DMS 273 (cell line): ENCODE measurements around the gene SRM.
"Not testable (repeated sequence)": the region's sequence is repeated elsewhere in the genome, so short reads cannot be mapped to it uniquely, and the experiment has no call there.

ENCODE experiments used
- DNase-seq: peaks from one replicate; lab custom pipeline; 2025; ENCODE audit not compliant: unreplicated experiment; lab: John Stamatoyannopoulos, UW

The SRM gene

DNA sequence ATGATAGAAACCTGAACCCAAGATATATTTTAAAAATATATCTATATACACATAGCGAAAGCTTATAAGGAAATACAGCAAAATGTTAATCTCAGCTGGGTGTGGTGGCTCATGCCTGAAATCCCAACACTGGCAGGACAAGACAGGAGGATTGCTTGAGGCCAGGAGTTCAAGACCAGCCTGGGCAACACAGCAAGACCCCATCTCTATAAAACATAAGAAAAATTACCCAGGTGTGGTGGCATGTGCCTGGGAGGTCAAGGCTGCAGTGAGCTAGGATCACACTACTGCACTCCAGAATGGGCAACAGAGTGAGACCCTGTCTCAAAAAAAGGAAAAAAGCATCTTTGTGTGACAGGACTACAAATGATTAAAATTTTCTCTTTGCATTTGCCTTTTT lies 6.0 kb upstream of the SRM start:
- DNase-seq = no peak

DNA sequence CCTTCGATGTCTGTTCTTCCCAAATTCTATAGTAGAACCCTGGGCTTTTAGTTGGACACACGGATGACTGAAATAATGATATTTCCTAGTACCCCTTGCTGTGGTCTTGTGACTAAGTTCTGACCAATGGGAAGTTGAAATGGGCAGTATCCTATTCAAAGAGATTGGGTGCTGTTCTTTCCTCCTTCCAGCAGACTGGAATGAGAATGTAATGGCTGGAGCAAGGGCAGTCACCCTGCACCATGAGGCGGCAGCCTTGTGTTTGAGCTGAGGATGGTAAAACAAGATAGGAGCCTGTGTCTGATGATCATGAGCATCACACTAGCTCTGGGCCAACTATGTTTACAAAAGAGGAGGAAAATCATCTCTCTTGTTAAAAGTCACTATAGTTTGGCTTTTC lies 5.1 kb upstream of the SRM start:
- DNase-seq = no peak

GRCh38 chr1:11063937-11064537 lies 4.2 kb upstream of the SRM start:
- DNase-seq = peak; percentile 59

DNA sequence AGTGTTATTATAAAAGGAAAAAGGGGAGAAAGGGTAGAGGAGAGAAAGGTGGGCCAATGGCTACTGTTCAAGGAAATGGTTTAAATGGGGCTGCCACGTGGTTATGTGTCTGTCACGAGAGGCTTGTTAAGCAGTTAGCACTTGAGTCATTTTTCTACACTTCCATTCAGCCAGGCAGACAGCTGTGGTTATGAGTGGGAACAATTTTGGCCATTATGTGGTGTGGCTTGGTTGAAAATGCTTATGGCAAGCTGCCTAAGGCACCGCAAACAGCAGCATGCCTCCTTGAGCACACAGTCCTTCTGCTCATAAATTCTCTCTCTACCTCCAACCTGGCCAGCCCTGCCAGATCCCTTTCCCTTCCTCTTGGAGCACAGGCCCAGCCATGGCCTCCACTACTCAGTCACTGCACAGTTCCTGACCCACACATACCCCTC lies 3.2 kb upstream of the SRM start:
- DNase-seq = peak; percentile 60

- no peak for DNase-seq
Measured at GRCh38 chr1:11061652-11062365, 2.0 kb upstream of the SRM start.

GRCh38 chr1:11059155-11059967 lies 457 bp downstream of the SRM start:
- DNase-seq = peak; percentile 68

DNA sequence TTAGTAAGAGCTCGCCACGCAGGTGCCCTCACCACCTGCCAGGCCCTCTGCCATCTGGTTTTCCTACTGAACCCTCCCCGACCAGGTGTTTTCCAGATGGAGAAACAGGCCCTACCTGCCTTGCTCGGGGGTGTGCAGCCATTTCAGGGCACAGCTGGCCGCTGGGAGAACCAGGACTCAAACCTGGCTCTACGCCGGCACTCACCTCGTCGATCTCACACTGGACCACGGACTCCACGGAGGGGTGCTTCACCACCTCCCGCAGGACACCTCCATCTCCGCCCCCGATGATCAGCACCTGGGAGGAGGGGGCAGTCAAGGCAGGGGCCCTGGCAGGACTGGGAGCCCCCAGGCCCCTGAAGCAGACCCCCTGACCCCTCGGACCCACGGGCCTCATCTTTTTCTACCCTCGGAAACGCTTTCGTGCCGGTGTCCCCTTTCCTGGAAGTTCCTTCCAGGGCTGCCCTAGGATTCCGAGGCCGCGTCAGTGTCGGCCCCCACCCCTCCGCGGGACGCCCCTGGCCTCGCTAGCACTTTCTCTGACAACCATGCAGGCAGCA lies 1.1 kb downstream of the SRM start:
- peak; percentile 57 for DNase-seq

DNA sequence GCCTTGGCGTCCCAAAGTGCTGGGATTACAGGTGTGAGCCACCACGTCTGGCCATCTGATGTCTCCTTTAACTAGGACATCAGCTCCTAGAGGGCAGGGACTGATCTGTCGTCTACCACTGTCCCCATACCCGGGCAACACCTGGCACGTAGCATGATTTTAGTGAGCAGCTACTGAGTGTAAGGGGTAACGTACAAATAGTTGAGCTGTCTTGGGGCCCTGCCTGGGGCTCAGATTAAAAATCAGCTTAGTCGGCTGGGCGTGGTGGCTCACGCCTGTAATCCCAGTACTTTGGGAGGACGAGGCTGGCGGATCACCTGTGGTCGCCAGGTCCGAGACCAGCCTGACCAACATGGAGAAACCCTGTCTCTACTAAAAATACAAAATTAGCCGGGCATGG lies 1.8 kb downstream of the SRM start:
- no peak for DNase-seq

GRCh38 chr1:11057477-11057876 lies 2.3 kb downstream of the SRM start:
- no peak for DNase-seq

DNA sequence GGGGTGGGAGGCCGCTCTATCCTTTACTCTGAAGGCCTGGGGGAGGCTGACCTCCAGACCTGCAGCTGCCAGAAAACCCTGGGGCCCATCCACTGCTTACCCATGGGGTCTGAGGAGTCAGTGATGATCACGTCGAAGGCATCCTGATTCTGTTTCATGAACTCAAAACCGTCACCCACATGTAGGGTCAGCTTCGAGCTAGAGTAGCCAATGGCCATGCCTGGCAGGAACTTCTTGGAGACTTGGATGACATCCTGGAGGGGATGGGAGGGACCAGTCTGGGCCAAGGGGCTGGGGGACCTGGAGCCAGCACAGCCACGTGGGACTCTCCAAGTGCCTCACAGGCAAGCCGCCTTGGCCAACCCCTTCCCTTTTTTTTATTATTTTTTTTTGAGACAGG lies 3.3 kb downstream of the SRM start:
- DNase-seq = no peak

GRCh38 chr1:11055676-11056075 lies 4.1 kb downstream of the SRM start:
- no peak for DNase-seq

- no peak for DNase-seq
Measured at GRCh38 chr1:11054666-11055065, 5.2 kb downstream of the SRM start.

DNA sequence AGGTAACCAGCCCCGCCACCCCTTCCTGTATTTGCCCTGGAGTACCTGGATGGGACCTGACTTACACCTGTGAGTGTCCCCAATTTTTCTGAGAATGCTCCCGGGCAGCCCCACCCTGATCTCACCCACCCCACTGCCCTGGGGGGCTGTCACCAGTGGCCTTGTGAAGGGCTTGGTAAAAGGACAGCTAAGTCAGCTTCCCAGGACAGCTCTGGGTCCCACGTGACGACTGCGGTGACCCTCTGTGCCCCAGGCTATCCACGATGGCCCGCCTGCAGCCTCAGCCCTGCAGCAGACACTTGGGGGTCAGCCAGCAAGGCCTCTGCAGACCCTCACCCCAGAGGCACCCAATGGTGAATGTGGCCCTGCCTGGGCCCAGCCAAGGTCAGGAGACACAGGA lies 5.6 kb downstream of the SRM start:
- no peak for DNase-seq

DNA sequence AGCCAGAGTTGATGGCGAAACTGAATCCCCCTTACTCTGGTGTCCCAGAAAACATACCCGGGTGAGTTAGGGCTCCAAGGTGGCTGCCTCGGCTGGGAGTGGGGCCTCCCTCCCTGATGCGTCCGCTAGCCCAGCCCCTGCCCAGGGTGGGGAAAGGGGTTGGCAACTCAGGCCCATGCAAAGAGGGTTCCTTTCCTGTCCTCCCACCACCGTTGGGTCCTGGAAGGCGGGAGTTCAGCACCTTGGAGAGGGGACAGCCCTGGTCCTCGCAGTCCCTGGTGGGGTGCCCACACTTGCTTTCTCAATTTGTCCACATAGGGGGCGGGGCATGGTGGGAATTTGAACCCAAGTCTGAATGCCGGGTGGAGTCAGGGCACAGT lies 6.1 kb downstream of the SRM start:
- peak; percentile 73 for DNase-seq

- peak; percentile 94 for DNase-seq
Measured at GRCh38 chr1:11052839-11053757, 6.7 kb downstream of the SRM start.

GRCh38 chr1:11051781-11052511 lies 7.9 kb downstream of the SRM start:
- peak; percentile 59 for DNase-seq

- not testable (repeated sequence) for DNase-seq
Measured at GRCh38 chr1:11051121-11051520, 8.7 kb downstream of the SRM start.

- DNase-seq = no peak
Measured at GRCh38 chr1:11046625-11047365, 13.0 kb downstream of the SRM start, which contains the start of gene MASP2. Gene MASP2 (minus strand): TSS chr1:11047239. CDS start chr1:11047207, 32 bp downstream.

- no peak for DNase-seq
Measured at GRCh38 chr1:11046270-11046566, 13.6 kb downstream of the SRM start.
